ENCODE results near the gene MIPEP.
"Not testable (repeated sequence)": the region's sequence is repeated elsewhere in the genome, so short reads cannot be mapped to it uniquely, and the experiment has no call there.

MIPEP gene

DNA sequence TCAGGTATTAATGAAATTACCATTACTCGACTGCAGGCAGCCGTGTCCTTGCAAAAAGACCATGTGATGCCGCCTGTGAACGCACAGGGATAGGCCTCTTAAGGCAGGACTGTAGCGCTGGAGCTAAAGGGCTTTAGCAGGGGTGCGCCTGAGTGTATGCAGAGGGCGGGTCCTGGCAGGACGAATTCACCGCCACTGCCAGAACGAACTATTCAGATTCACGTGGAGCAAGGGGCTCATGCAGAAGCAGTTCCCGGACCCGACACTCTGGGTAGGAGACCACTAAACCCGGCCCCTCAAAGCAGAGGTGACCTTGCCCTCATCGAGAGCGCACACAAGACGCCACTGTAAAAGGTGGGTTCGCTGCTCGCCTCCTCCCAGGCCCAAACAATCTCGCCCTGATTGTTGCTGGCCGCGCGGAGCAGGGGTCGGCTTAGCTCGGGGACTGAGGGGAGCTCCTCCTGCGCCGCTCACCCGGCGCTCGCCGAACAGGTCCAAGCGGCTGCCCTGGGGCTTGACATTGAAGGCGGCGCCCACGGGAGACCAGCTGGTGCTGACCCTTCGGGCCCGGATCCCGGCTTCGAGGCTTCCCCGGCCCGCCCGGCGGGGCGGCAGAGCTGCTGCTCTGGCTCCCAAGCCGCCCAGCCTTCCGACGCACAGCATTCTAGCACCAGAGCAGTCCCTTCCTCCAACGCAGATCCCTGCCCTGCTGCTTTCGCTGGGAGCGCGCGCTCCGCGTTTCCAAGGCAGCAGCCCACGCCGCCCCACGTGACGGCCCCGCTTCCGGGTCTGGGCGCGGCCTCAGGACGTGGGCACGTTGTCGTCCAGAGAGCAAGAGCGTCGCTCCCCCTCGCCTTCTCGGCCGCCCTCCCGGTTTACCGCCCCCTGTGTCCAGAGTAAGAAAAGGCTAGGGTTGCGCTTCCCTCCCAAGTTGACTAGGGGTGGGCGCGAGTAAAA is at the start of gene MIPEP:
Gene MIPEP, minus strand, starts transcription at position 743 of the 957 bp plus-strand sequence. Its CDS starts 80 bp downstream, at position 663.
- peak; percentile 82 for DNase-seq

- DNase-seq, result no peak
Observed at GRCh38 chr13:23934520-23934919, 45.3 kb upstream of the MIPEP start.

DNA sequence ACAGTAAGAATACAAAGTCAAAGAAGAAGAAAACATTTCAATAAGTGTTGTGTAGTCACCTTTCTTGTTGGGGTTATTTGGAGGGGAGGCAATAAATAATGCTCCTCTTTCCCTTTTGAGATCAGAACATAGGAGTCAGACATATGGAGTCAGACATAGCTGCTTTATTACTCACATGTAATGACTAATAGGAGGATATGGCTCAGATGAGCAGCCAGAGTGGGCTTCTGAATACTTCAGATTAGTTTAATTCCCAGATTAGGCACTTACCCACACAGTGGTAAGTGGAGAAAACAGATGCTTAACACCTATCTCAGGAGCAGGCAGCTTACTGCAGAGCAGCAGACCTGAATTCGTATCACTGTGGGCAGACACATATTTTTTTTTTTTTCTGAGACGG is 39.8 kb upstream of the MIPEP start:
- no peak for DNase-seq

GRCh38 chr13:23923031-23923430 is 33.8 kb upstream of the MIPEP start:
- no peak for DNase-seq

- DNase-seq, result no peak
Observed at GRCh38 chr13:23922005-23922932, 33.1 kb upstream of the MIPEP start.

- peak; percentile 4 for DNase-seq
Observed at GRCh38 chr13:23921451-23921888, 32.3 kb upstream of the MIPEP start.

GRCh38 chr13:23919006-23919405 is 29.8 kb upstream of the MIPEP start:
- DNase-seq, result no peak

GRCh38 chr13:23918208-23918607 is 29.0 kb upstream of the MIPEP start:
- no peak for DNase-seq

DNA sequence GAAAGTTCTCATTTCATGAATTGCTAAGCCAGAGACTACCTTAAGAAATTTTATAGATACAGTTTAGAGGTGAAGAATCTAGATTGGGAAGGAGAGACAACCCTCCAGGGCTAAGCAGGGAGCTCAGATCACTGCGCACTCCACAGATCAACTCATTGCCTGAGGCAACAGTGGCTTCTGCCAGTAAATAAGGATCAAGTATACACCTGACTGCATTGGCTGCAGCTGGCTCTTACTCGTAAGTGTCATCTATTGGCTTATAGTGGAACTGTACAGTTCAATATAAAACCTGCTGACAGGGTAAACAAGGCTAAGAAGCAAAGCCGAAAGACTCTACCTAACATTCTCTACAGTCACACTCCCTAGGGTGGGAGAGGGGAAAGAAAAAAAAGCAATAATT is 26.1 kb upstream of the MIPEP start:
- DNase-seq, result no peak

- no peak for DNase-seq
Observed at GRCh38 chr13:23912469-23912868, 23.3 kb upstream of the MIPEP start.

GRCh38 chr13:23909606-23910005 is 20.4 kb upstream of the MIPEP start:
- no peak for DNase-seq

DNA sequence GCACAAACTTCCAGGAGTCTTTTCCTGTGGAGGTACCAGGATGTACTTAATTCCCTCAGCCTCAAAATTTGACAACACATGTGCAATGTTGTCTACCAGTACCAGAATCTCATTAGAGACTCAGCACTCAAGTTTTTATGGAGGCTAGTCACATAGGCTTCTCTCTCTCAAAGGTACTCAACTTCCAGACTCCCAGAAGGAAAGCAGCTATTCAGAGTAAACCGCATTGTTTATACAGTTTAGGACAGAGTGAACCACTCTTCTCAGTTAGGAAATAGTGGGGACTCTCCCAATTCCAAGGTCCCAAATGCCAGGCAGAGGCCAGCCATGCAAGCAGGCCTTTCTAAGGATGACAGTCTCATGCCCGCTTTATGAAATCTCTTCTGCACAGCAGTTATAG is 16.6 kb upstream of the MIPEP start:
- no peak for DNase-seq

- no peak for DNase-seq
Observed at GRCh38 chr13:23903906-23904280, 14.7 kb upstream of the MIPEP start.

DNA sequence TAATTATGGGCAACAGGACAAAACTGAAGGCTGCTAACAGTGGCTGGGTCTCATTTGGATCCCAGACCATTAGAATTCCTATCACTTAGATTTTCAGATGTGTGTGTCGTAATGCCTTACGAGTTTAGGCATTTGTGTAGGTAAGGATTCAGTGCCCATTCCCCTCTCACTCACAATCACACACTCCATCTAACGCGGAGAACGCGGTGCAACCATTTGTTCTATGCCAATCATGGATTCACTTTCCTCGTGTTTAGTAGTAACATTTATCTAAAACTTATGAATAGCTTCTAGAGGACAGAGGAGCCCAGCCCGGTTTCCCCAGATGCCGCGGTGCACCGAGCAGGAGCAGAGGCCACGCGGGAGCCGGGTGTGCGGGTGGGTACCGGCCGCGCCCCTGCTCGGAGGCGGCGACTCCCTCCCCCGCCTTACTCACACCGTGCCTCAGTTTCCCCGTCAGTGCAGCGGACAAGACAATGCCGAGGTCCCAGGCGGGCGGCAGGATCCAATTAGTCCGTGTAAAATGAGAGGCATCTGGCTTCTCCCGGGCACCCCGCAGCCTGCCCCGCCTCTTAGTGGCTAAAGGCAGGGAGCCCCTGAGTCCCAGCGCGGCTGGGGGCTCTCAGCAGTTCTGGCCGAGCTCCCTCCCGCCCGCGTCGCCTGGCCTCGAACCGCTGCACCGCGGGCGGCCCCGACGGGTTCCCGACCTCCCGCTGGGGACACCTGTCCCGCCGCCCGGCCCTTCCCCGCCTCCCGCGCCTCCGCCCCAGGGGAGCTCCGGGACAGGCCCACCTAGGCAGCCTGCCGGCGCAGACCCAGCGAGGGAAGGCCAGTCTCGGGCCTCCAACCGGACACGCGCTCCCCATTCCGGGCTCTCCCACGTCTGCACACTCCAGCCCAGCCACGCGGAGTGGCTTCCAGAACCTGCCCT is 14.0 kb upstream of the MIPEP start:
- DNase-seq, result no peak

- DNase-seq, result no peak
Observed at GRCh38 chr13:23901365-23901764, 12.2 kb upstream of the MIPEP start.

DNA sequence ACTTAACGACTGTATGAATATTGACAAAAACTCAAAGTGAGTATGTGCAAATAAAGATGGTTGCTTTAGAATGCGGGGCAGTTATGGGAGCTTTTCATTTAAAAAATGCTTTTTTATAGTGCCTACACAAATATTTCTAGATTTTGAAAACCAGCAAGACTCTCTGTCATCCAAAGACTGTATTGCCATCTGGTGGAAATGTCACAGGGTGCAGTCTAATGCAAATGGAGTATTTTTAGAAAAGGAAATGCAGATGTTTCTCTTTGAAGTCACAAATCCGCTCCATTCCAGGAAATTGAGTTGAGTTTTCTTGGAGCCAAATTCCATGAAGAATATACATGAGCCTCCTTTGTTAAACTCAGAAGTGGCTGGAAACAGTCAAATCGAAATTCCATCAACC is 10.4 kb upstream of the MIPEP start:
- no peak for DNase-seq

DNA sequence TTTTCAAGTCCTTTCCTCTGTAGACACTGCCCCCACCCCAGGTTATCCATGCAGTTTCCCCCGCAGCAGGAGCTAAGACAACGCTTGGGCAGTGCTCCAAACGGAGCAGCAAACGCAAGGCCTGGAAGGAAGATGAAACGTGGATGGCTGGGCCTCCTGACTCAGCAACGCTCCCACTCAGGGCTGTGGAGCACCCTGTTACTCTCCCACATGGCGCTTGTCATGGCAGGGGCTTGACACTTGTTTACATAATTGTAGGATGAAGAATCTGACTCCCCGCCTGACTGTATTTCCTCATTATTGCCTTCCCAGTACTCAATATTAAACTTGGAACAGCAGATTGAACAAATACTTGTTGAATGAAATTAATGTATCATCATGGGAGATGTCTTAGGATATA is 8.9 kb upstream of the MIPEP start:
- no peak for DNase-seq

DNA sequence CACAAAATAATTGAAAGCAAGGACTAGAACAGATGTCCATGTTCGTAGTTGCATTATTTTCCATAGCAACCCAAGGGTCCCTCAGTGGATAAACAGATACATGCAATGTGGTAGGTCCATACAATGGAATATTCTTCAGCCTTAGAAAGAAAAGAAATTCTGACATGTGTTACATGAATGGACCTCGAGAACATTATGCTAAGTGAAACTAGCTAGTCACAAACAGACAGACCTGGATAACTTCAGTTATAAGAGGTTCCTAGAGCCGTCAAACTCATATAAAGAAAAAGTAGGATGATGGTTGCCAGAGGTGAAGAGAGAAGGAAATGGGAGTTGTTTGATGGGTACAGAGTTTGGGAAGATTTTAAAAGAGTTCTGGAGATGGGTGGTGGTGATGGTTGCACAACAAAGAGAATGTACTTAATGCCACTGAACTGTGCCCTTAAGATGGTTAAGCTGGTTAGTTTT is 8.3 kb upstream of the MIPEP start, which contains the start of gene C1QTNF9B:
Gene C1QTNF9B, minus strand, starts transcription at position 51 of the 468 bp plus-strand sequence.
- not testable (repeated sequence) for DNase-seq

DNA sequence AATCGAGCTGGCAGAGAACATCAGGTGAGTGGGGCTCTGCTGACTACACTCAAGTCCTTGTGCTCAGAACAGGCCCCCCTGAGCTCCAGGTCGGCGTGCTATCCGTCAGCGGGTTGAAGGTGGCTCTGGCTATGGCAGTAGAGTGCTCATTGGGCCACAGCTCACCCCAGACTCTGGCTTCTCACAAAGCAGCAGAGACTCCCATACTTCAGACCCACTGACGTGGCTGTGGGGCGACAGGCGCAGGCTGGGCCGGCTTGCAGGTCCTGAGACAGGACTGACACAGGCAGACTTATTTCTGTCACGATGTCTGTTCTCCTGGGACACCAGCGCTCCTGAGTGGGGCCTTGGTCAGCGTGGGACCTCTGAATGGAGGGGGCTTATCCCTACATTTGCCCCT is 5.5 kb upstream of the MIPEP start:
- not testable (repeated sequence) for DNase-seq

DNA sequence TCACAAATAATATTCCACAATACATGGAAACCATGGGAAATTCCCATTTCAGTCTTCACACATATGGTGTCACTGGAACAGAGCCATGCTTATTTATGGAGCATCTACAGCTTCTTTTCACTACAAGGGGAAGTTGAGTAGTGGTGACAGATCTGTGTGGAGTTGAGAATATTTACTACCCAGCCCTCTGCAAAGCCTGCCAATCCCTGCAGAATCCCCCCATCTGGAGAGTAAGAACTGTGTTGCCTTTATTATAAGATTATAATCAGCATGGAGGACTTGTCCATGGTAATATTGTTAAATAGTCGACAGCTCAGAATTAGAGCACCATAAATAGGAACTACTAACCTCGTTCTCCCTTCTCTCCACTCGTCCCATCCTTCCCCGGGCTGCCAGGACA is 4.6 kb upstream of the MIPEP start:
- not testable (repeated sequence) for DNase-seq

DNA sequence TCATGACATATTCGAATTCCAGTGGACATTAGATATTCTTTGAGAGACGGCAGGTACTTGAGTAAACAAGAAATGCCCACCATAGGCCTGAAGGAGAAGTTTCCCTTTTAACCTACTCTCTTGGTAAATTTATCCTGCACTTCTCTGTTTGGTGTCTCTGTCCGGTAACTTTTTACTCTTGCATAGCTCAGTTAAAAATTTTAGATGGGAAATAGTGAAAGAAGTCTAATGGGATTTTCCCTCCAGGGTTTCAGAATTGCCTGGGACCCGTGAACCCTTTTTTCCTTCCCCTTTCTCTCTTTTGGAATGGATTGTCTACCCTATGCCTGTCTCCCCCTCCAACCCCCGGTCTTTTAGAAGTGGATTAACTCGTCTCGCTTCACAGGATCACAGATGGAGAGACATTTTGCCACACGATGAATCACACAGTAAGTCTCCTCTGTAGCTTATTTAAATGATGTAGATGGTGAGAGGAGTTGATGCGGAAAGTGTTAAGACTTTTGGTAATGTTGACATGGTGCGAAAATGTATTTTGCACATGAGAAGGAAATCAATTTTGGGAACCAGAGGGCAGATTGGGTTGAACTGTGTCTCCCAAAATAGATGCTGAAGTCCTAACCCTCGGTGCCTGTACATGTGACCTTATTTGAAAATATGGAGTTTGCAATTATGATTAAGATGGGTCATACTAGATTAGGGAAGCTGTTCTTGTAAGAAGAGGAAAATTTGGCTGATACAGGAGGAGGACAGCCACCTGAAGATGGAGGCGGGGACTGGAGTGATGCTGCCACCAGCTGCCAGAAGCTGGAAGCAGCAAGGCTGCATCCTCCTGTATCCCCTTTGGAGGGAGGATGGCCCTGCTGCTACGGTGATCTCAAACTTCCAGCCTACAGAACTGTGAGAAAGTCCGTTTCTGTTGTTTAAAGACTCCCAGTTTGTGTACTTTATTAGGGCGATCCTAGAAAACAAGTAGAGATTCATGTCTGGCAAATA is 711 bp upstream of the MIPEP start:
- no peak for DNase-seq

Data from NCI-H774 (cell line).